GM18873 (cell line): ENCODE data around the gene HCN2.
"Not testable (repeated sequence)": the region's sequence is repeated elsewhere in the genome, so short reads cannot be mapped to it uniquely, and the experiment has no call there.

Experiments
- ATAC-seq: cut with Tn5 transposase; IDR thresholded peaks from one replicate; pipeline ENCODE4 v1.9.1; 2021; ENCODE audit warnings: mild to moderate bottlenecking, moderate library complexity, moderate number of reproducible peaks; ENCODE audit not compliant: unreplicated experiment, low FRiP score

HCN2 gene

GRCh38 chr19:584240-585001, 5.3 kb upstream of the HCN2 start:
- ATAC-seq, result no peak

- ATAC-seq, result not testable (repeated sequence)
These were observed 4.5 kb upstream of the HCN2 start for GRCh38 chr19:585146-585545.

- ATAC-seq, result no peak
These were observed 4.0 kb upstream of the HCN2 start for GRCh38 chr19:585551-586110.

- no peak for ATAC-seq
These were observed 1.5 kb upstream of the HCN2 start for GRCh38 chr19:588093-588740.

GRCh38 chr19:588741-589692, 664 bp upstream of the HCN2 start:
- ATAC-seq, result no peak

- ATAC-seq, result no peak
These were observed 690 bp downstream of the HCN2 start for GRCh38 chr19:590396-590745.

- no peak for ATAC-seq
These were observed 1.0 kb downstream of the HCN2 start for GRCh38 chr19:590750-591098.

GRCh38 chr19:591099-591958, 1.6 kb downstream of the HCN2 start:
- no peak for ATAC-seq

- ATAC-seq, result no peak
These were observed 2.4 kb downstream of the HCN2 start for GRCh38 chr19:592101-592500.

- ATAC-seq, result no peak
These were observed 3.4 kb downstream of the HCN2 start for GRCh38 chr19:593055-593454.

GRCh38 chr19:593505-593904, 3.8 kb downstream of the HCN2 start:
- ATAC-seq, result no peak

- ATAC-seq, result no peak
These were observed 4.7 kb downstream of the HCN2 start for GRCh38 chr19:594265-594870.

- no peak for ATAC-seq
These were observed 5.9 kb downstream of the HCN2 start for GRCh38 chr19:595326-596262.

- no peak for ATAC-seq
These were observed 6.6 kb downstream of the HCN2 start for GRCh38 chr19:596263-596655.

- no peak for ATAC-seq
These were observed 8.0 kb downstream of the HCN2 start for GRCh38 chr19:597406-598315.

- ATAC-seq, result no peak
These were observed 11.6 kb downstream of the HCN2 start for GRCh38 chr19:601310-601709.

- ATAC-seq, result no peak
These were observed 12.1 kb downstream of the HCN2 start for GRCh38 chr19:601790-602189.
